Upper lobe of left lung (tissue), 6 donors: Measurements from ENCODE around the gene FAM168A. TPM values are rescaled to one million over a fixed set of nuclear protein-coding genes. Genes with fewer than 3 reads are reported as not detected.

Experiments
- ATAC-seq, 2 donors: fragments of 200-7000 bp; cut with Tn5 transposase; one replicate each; pipeline ENCODE4 v1.9.1; 2022; ENCODE audit warnings: mild to moderate bottlenecking in 2 of 2, moderate library complexity in 2 of 2; ENCODE audit not compliant: low FRiP score in 2 of 2
- DNase-seq, 2 donors: peaks; one replicate each; pipeline ENCODE4 v3.0.0-alpha.2; 2019 to 2020
- H3K27ac ChIP-seq, 4 donors: fragments of 200-600 bp; sonication (generic); one replicate each; pipeline ENCODE4 v1.5.1; 2016 to 2019
- H3K27me3 ChIP-seq, 4 donors: fragments of 200-600 bp; sonication (generic); one replicate each; pipeline ENCODE4 v1.5.1; 2017 to 2019
- H3K36me3 ChIP-seq, 4 donors: fragments of 200-600 bp; sonication (generic); one replicate each; pipeline ENCODE4 v1.5.1; 2016 to 2019
- H3K4me1 ChIP-seq, 4 donors: fragments of 200-600 bp; sonication (generic); one replicate each; pipeline ENCODE4 v1.5.1; 2018 to 2019
- H3K4me3 ChIP-seq, 4 donors: fragments of 200-600 bp; sonication (generic); one replicate each; pipeline ENCODE4 v1.5.1; 2017 to 2019; ENCODE audit warnings: mild to moderate bottlenecking in 2 of 4, moderate library complexity in 1 of 4
- H3K9me3 ChIP-seq, 4 donors: fragments of 200-600 bp; sonication (generic); one replicate each; pipeline ENCODE4 v1.5.1; 2018 to 2019
- CTCF ChIP-seq, 6 experiments: fragments of 450-650 bp in 4 of 6; fragments of 200-600 bp in 2 of 6; sonication (generic) in 2 of 6; IDR thresholded peaks; one replicate each; pipeline ENCODE4 v1.5.1; 2016 to 2019; ENCODE audit warnings: antibody characterized with exemption in 6 of 6
- EP300 ChIP-seq, 4 donors: sonication (generic); formaldehyde crosslinking; IDR thresholded peaks; one replicate each; pipeline ENCODE4 v1.5.1; 2017; ENCODE audit warnings: antibody characterized with exemption in 4 of 4, control low read depth in 2 of 4
- POLR2A ChIP-seq, 4 donors: fragments of 450-650 bp; IDR thresholded peaks; one replicate each; pipeline ENCODE4 v1.5.1; 2016 to 2017; ENCODE audit warnings: antibody characterized with exemption in 4 of 4, mild to moderate bottlenecking in 2 of 4
- POLR2AphosphoS5 ChIP-seq, 2 donors: sonication (generic); formaldehyde crosslinking; IDR thresholded peaks; one replicate each; pipeline ENCODE4 v1.5.1; 2017; ENCODE audit warnings: antibody characterized with exemption in 2 of 2
- WGBS, 2 donors: methylation state at CpG; one replicate each; pipeline ENCODE4 v1.1.5; 2017 to 2018; 5-methylcytosine and 5-hydroxymethylcytosine counted together
- total RNA-seq, 6 donors: library from RNA; depleted of rRNA in 4 of 6; stranded (reverse); fragments of >200 nt in 4 of 6; gene quantifications; one replicate each; pipeline versions ENCODE4 v1.1.0 to v1.2.1, GENCODE V29; 2016 to 2021
- donor health status: DM: no; HTN: no; CAD: no; lungs with moderate emphysema.
- donor health status: DM: no; HTN: yes; CAD: no; lungs with severe emphysema.

Gene FAM168A
- total RNA-seq, 6 donors from 2014 or later = 15.7 to 30.7 (median 24.1) TPM

- TF ChIP-seq EP300 (IDR thresholded peaks at IDR 0.05) (no peak), POLR2A (IDR thresholded peaks at IDR 0.05) (no peak), CTCF (IDR thresholded peaks at IDR 0.05) (no peak), POLR2AphosphoS5 (IDR thresholded peaks at IDR 0.05) (no peak)
- H3K4me1 ChIP-seq = no peaks in the 10 kb centered on the region
- no peaks in the 10 kb centered on the region for H3K9me3 ChIP-seq
- DNase-seq = no peak
- ATAC-seq = no peak
- no peaks in the 10 kb centered on the region for H3K36me3 ChIP-seq
- H3K4me3 ChIP-seq = no peak overlapping the region
- H3K27ac ChIP-seq = no peak overlapping the region
- H3K27me3 ChIP-seq = no peaks in the 10 kb centered on the region
Measured at GRCh38 chr11:73641668-73642067, 43.8 kb upstream of the FAM168A start.

- Histone ChIP-seq H3K36me3 (no peaks in the 10 kb centered on the region), H3K9me3 (no peaks in the 10 kb centered on the region), H3K4me1 (no peaks in the 10 kb centered on the region), H3K27ac (no peak overlapping the region), H3K4me3 (no peak overlapping the region), H3K27me3 (no peaks in the 10 kb centered on the region)
- no peak for DNase-seq
- TF ChIP-seq POLR2A (IDR thresholded peaks at IDR 0.05) (no peak), EP300 (IDR thresholded peaks at IDR 0.05) (no peak), POLR2AphosphoS5 (IDR thresholded peaks at IDR 0.05) (no peak), CTCF (IDR thresholded peaks at IDR 0.05) (no peak)
- WGBS, 2 donors = 27 to 30% methylated on average over 2 of the region's 2 CpGs
- no peak for ATAC-seq
Measured at GRCh38 chr11:73640592-73640991, 42.7 kb upstream of the FAM168A start.

DNA sequence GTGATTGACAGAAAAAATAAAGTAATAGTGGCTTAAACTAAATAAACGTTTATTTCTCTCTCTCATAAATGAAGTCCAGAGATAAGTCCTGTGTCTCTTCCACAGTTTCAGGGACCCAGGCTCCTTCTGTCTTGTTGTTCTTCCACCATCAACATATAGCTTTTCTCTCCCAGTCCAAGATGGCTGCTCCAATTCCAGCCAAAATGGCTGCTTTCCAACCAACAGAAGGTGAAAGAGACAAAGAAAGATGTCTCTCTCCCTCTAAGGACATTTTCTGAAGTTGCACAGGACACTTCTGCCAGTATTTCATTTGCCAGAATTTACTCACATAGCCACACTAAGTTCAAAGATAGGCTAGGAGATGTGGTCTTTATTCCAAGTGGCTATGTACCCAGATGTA is 39.1 kb upstream of the FAM168A start:
- WGBS, 2 donors = 84 to 86% methylated on average over 1 of the region's 1 CpG

DNA sequence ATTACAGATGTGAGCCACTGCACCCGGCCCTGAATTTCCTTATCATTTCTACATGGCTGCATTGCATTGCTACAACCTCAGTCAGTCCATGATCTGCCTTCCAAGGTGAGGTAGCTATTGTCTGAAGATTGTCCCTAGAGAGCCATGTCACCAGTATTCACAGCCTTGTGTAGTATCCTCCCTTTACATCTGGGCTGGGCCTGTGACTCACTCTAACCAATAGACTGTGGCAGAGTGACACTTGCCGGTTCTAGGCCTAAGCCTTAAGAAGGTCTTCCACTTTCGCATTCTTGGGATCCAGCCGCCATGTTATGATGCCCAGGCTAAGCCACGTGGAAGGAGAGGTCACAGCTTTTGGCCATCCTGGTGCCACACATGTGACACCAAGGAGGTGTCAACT is 38.3 kb upstream of the FAM168A start:
- H3K36me3 ChIP-seq = no peaks in the 10 kb centered on the region
- H3K27ac ChIP-seq = no peak overlapping the region
- ATAC-seq (no peak), DNase-seq (no peak)
- H3K9me3 ChIP-seq = no peaks in the 10 kb centered on the region
- no peak overlapping the region for H3K4me3 ChIP-seq
- TF ChIP-seq EP300 (IDR thresholded peaks at IDR 0.05) = no peak
- TF ChIP-seq POLR2A (IDR thresholded peaks at IDR 0.05) = no peak
- TF ChIP-seq POLR2AphosphoS5 (IDR thresholded peaks at IDR 0.05) = no peak
- no peak for TF ChIP-seq CTCF (IDR thresholded peaks at IDR 0.05)
- H3K4me1 ChIP-seq = no peaks in the 10 kb centered on the region
- no peaks in the 10 kb centered on the region for H3K27me3 ChIP-seq
- WGBS, 2 donors = 94 to 100% methylated on average over 2 to 5 of the region's 5 CpGs

More for the DNA sequence above, 39.1 kb upstream of the FAM168A start:
- Histone ChIP-seq H3K4me3 (no peak overlapping the region), H3K27ac (no peak overlapping the region), H3K9me3 (no peaks in the 10 kb centered on the region), H3K36me3 (no peaks in the 10 kb centered on the region), H3K4me1 (no peaks in the 10 kb centered on the region), H3K27me3 (no peaks in the 10 kb centered on the region)
- no peak for TF ChIP-seq POLR2AphosphoS5 (IDR thresholded peaks at IDR 0.05)
- no peak for TF ChIP-seq EP300 (IDR thresholded peaks at IDR 0.05)
- no peak for TF ChIP-seq CTCF (IDR thresholded peaks at IDR 0.05)
- no peak for TF ChIP-seq POLR2A (IDR thresholded peaks at IDR 0.05)
- DNase-seq = no peak
- no peak for ATAC-seq

- H3K9me3 ChIP-seq = no peaks in the 10 kb centered on the region
- ATAC-seq = no peak
- H3K27me3 ChIP-seq = no peaks in the 10 kb centered on the region
- H3K36me3 ChIP-seq = no peaks in the 10 kb centered on the region
- H3K4me3 ChIP-seq = no peak overlapping the region
- no peaks in the 10 kb centered on the region for H3K4me1 ChIP-seq
- TF ChIP-seq CTCF (IDR thresholded peaks at IDR 0.05) (no peak), EP300 (IDR thresholded peaks at IDR 0.05) (no peak), POLR2AphosphoS5 (IDR thresholded peaks at IDR 0.05) (no peak), POLR2A (IDR thresholded peaks at IDR 0.05) (no peak)
- no peak overlapping the region for H3K27ac ChIP-seq
- DNase-seq = no peak
- 83 to 92% methylated on average over 5 of the region's 5 CpGs for WGBS, 2 donors
Measured at GRCh38 chr11:73635721-73636120, 37.8 kb upstream of the FAM168A start.
